Transverse colon (tissue), 4 donors: ENCODE measurements around the gene C15orf62. TPM values are rescaled to one million over a fixed set of nuclear protein-coding genes. Genes with fewer than 3 reads are reported as not detected.

Experiments used
- DNase-seq: peaks from one replicate; pipeline ENCODE4 v3.0.0-alpha.2; 2019
- H3K27ac ChIP-seq, 4 donors: fragments of 200-600 bp; sonication (generic); 2 replicates each; pipeline ENCODE4 v1.5.1; 2016 to 2018; ENCODE audit warnings: inconsistent platforms in 4 of 4
- H3K27me3 ChIP-seq: fragments of 200-600 bp; sonication (generic); 2 replicates; pipeline ENCODE4 v1.5.1; 2017; ENCODE audit warnings: inconsistent platforms
- H3K36me3 ChIP-seq, 4 donors: fragments of 200-600 bp; sonication (generic); 2 replicates each; pipeline ENCODE4 v1.5.1; 2017 to 2019; ENCODE audit warnings: inconsistent platforms in 4 of 4
- H3K4me1 ChIP-seq, 4 donors: fragments of 200-600 bp; sonication (generic); 2 replicates each; pipeline ENCODE4 v1.5.1; 2017 to 2020; ENCODE audit warnings: inconsistent platforms in 4 of 4
- H3K4me3 ChIP-seq, 4 donors: fragments of 200-600 bp; sonication (generic); 1 replicate in 1 of 4; 2 replicates in 3 of 4; pipeline versions ENCODE4 v1.5.1 to v1.6.1; 2017 to 2019; ENCODE audit warnings: inconsistent platforms in 4 of 4
- H3K9me3 ChIP-seq, 2 donors: fragments of 200-600 bp; sonication (generic); 2 replicates each; pipeline ENCODE4 v1.5.1; 2017 to 2019; ENCODE audit warnings: inconsistent platforms in 2 of 2
- EP300 ChIP-seq: sonication (generic); formaldehyde crosslinking; IDR thresholded peaks from one replicate; pipeline ENCODE4 v1.6.1; 2017; ENCODE audit warnings: antibody characterized with exemption, low read depth
- POLR2A ChIP-seq: fragments of 450-650 bp; IDR thresholded peaks from one replicate; pipeline ENCODE4 v1.6.1; 2016; ENCODE audit warnings: antibody characterized with exemption, mild to moderate bottlenecking, moderate library complexity
- POLR2AphosphoS5 ChIP-seq, 3 donors: sonication (generic); formaldehyde crosslinking; IDR thresholded peaks; one replicate each; pipeline ENCODE4 v1.6.1; 2016; ENCODE audit warnings: antibody characterized with exemption in 3 of 3
- WGBS, 2 donors: methylation state at CpG; one replicate each; pipeline ENCODE4 v1.1.5; 2018; ENCODE audit warnings: low coverage in 1 of 2; 5-methylcytosine and 5-hydroxymethylcytosine counted together
- in situ Hi-C, 4 donors: fragments of 200-750 bp; cut with MboI; loops; one replicate each; pipeline versions ENCODE4 v1.15.0 to v1.15.1; 2017; ENCODE audit warnings: low sequenced_read_pairs in 3 of 4, low pct_ligation_motif_present in 1 of 4, low pct_unique_long_range_greater_than_20kb in 1 of 4
- intact Hi-C: fragments of 100-400 bp; cut with DNase I; formaldehyde crosslinking; loops from one replicate; pipeline ENCODE4 v1.15.1; 2023; ENCODE audit warnings: low total_unique reads
- small RNA-seq, 4 donors: library from RNA; depleted of rRNA; stranded (forward); fragments of <200 nt; gene quantifications; one replicate each; pipeline ENCODE3, GENCODE V24; 2016
- total RNA-seq, 4 donors: library from RNA; depleted of rRNA; stranded (reverse); fragments of >200 nt; gene quantifications; one replicate each; pipeline ENCODE4 v1.1.0, GENCODE V29; 2016
- TF ChIP-seq, protein P1 (sequence below), 5 experiments: fragments of 200-600 bp in 3 of 5; fragments of 450-650 bp in 2 of 5; sonication (generic) in 3 of 5; IDR thresholded peaks; 1 replicate in 2 of 5; 2 replicates in 3 of 5; pipeline ENCODE4 v1.5.1; 2016 to 2017; ENCODE audit warnings: antibody characterized with exemption in 5 of 5, inconsistent platforms in 3 of 5, mild to moderate bottlenecking in 2 of 5, moderate library complexity in 1 of 5

The C15orf62 gene
- total RNA-seq, 4 donors from 2014 or later, result 0.14 to 0.32 TPM; not detected in 2

DNA sequence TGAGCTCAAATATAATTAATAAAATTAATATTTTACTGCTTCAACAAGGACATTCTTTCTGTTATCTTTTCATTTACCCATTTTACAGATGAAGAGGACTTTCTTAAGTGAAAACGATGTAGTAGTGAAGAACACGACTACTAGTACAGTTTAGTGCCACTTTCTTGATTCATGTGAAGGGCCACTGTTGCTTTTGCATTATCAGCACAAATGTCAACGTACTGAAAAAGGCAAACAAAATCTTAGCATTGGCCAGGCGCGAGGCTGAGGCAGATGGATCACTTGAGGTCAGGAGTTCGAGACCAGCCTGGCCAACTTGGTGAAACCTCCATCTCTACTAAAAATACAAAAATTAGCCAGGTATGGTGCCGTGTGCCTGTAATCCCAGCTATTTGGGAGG lies 49.3 kb downstream of the C15orf62 start:
- intact Hi-C loops (no loop called here), in situ Hi-C loops (no loop called here)
- H3K9me3 ChIP-seq, result no peaks in the 10 kb centered on the region
- peaks cover 0 to 5% (median 2%) of the 10 kb centered on the region in 4 donors for H3K4me1 ChIP-seq
- WGBS, 2 donors, result 86 to 94% methylated on average over 2 to 7 of the region's 7 CpGs
- no peak for TF ChIP-seq EP300
- no peak for TF ChIP-seq POLR2A
- TF ChIP-seq, protein P1, sequence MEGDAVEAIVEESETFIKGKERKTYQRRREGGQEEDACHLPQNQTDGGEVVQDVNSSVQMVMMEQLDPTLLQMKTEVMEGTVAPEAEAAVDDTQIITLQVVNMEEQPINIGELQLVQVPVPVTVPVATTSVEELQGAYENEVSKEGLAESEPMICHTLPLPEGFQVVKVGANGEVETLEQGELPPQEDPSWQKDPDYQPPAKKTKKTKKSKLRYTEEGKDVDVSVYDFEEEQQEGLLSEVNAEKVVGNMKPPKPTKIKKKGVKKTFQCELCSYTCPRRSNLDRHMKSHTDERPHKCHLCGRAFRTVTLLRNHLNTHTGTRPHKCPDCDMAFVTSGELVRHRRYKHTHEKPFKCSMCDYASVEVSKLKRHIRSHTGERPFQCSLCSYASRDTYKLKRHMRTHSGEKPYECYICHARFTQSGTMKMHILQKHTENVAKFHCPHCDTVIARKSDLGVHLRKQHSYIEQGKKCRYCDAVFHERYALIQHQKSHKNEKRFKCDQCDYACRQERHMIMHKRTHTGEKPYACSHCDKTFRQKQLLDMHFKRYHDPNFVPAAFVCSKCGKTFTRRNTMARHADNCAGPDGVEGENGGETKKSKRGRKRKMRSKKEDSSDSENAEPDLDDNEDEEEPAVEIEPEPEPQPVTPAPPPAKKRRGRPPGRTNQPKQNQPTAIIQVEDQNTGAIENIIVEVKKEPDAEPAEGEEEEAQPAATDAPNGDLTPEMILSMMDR (IDR thresholded peaks at IDR 0.05), result no peak
- TF ChIP-seq POLR2AphosphoS5 (IDR thresholded peaks at IDR 0.05), result no peak
- peaks cover 0 to 10% (median 4%) of the 10 kb centered on the region in 4 donors for H3K36me3 ChIP-seq
- H3K27ac ChIP-seq, result no peak overlapping the region
- no peak for DNase-seq
- H3K27me3 ChIP-seq, result no peaks in the 10 kb centered on the region
- H3K4me3 ChIP-seq, result no peak overlapping the region

DNA sequence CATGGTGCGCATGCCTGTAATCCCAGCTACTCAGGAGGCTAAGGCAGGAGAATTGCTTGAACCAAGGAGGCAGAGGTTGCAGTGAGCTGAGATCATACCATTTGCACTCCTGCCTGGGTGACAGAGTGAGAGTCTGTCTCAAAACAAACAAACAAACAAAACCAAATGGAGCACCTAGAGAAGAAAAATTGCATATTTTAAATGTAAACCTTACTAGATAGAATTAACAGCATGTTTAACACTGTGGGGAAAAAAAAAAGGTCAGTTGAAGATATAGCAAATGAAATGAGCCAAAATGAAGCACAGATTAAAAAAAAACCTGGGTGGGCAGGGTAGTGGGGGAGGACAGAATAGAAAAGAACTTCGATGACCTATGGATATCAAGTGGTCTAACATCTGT lies 51.4 kb downstream of the C15orf62 start:
- DNase-seq, result no peak
- no peak overlapping the region for H3K4me3 ChIP-seq
- no peaks in the 10 kb centered on the region for H3K9me3 ChIP-seq
- peaks cover 0 to 21% (median 17%) of the 10 kb centered on the region in 4 donors for H3K4me1 ChIP-seq
- no peak overlapping the region for H3K27ac ChIP-seq
- H3K27me3 ChIP-seq, result no peaks in the 10 kb centered on the region
- WGBS, 2 donors, result 89% methylated on average over 2 of the region's 2 CpGs; no CpG with 5 or more reads in 1 of the 2 donors
- TF ChIP-seq EP300 (no peak), POLR2A (no peak), POLR2AphosphoS5 (IDR thresholded peaks at IDR 0.05) (no peak)
- TF ChIP-seq, protein P1 (IDR thresholded peaks at IDR 0.05), result no peak
- H3K36me3 ChIP-seq, result no peaks in the 10 kb centered on the region
- in situ Hi-C loops (no loop called here), intact Hi-C loops (no loop called here)

Small RNA genes lying within 50 kb of the gene (small RNA-seq; reads per million reads assigned to genes)
- gene SUMO2P15, result 0 reads per million in 4 donors

Other genes with a start within 250 kb of the C15orf62 start
- 10 to 100 TPM; 31.0 to 53.1 (median 41.1) TPM for gene CCDC32, start 204.9 kb upstream of the C15orf62 start, total RNA-seq
- gene RPUSD2, start 200.7 kb upstream of the C15orf62 start, total RNA-seq, result 10 to 100 TPM in 1 of 4 donors, 1 to 10 TPM in 3; 6.7 to 19.3 (median 7.8) TPM
- 1 to 10 TPM; 3.4 to 7.6 (median 3.9) TPM for gene KNL1, start 175.7 kb upstream of the C15orf62 start, total RNA-seq
- 10 to 100 TPM in 1 of 4 donors, 1 to 10 TPM in 3; 1.1 to 31.6 (median 1.8) TPM for gene RAD51, start 74.8 kb upstream of the C15orf62 start, total RNA-seq
- gene RMDN3, start 14.7 kb upstream of the C15orf62 start, total RNA-seq, result 100 to 1,000 TPM in 1 of 4 donors, 10 to 100 TPM in 3; 16.5 to 131 (median 32.7) TPM
- 10 to 100 TPM; 22.5 to 58.5 (median 46.5) TPM for gene GCHFR, start 5.9 kb upstream of the C15orf62 start, total RNA-seq
- 10 to 100 TPM; 61.2 to 91.6 (median 69.9) TPM for gene ZFYVE19, start 37.1 kb downstream of the C15orf62 start, total RNA-seq
- gene DNAJC17, start 37.5 kb downstream of the C15orf62 start, total RNA-seq, result 10 to 100 TPM in 3 of 4 donors, 1 to 10 TPM in 1; 6.0 to 56.9 (median 22.3) TPM
- gene PPP1R14D, start 58.7 kb downstream of the C15orf62 start, total RNA-seq, result 100 to 1,000 TPM in 3 of 4 donors, 10 to 100 TPM in 1; 19.5 to 256 (median 144) TPM
- 100 to 1,000 TPM; 285 to 729 (median 580) TPM for gene SPINT1, start 74.1 kb downstream of the C15orf62 start, total RNA-seq
- 1 to 10 TPM; 2.7 to 6.7 (median 4.0) TPM for gene RHOV, start 104.3 kb downstream of the C15orf62 start, total RNA-seq
- gene VPS18, start 124.5 kb downstream of the C15orf62 start, total RNA-seq, result 10 to 100 TPM; 18.3 to 58.7 (median 21.0) TPM
- 10 to 100 TPM in 2 of 4 donors, 1 to 10 TPM in 2; 1.5 to 14.2 (median 10.2) TPM for gene DLL4, start 159.4 kb downstream of the C15orf62 start, total RNA-seq
- 1 to 10 TPM in 3 of 4 donors, under 1 TPM in 1; 0.60 to 6.7 (median 2.5) TPM for gene CHAC1, start 183.5 kb downstream of the C15orf62 start, total RNA-seq